LNCAP (cell line): ENCODE data around the gene MIPOL1.

Experiments used
- TF ChIP-seq, protein P1 (sequence below): fragments of 450-650 bp; IDR thresholded peaks from 2 replicates; pipeline ENCODE4 v1.5.1; 2017; ENCODE audit warnings: mild to moderate bottlenecking

The MIPOL1 gene

GRCh38 chr14:37198907-37199306 is 1.2 kb downstream of the MIPOL1 start:
- TF ChIP-seq, protein P1, sequence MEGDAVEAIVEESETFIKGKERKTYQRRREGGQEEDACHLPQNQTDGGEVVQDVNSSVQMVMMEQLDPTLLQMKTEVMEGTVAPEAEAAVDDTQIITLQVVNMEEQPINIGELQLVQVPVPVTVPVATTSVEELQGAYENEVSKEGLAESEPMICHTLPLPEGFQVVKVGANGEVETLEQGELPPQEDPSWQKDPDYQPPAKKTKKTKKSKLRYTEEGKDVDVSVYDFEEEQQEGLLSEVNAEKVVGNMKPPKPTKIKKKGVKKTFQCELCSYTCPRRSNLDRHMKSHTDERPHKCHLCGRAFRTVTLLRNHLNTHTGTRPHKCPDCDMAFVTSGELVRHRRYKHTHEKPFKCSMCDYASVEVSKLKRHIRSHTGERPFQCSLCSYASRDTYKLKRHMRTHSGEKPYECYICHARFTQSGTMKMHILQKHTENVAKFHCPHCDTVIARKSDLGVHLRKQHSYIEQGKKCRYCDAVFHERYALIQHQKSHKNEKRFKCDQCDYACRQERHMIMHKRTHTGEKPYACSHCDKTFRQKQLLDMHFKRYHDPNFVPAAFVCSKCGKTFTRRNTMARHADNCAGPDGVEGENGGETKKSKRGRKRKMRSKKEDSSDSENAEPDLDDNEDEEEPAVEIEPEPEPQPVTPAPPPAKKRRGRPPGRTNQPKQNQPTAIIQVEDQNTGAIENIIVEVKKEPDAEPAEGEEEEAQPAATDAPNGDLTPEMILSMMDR, result no peak

DNA sequence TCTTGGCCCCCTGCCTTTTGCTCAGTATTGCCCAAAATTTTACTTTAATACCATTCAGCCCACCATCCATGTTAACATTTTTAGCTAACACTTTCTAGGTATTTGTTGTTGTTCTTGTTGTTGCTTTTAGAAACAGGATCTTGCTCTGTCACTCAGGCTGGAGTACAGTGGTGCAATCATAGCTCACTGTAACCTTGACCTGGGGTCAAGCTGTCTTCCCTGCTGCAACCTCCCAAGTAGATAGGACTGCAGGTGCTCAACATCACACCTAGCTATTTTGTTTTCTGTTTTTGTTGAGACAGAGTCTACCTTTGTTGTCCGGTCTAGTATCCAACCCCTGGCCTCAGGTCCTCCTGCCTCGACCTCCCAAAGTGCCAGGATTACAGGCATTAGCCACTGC is 4.0 kb downstream of the MIPOL1 start:
- TF ChIP-seq, protein P1, result no peak

DNA sequence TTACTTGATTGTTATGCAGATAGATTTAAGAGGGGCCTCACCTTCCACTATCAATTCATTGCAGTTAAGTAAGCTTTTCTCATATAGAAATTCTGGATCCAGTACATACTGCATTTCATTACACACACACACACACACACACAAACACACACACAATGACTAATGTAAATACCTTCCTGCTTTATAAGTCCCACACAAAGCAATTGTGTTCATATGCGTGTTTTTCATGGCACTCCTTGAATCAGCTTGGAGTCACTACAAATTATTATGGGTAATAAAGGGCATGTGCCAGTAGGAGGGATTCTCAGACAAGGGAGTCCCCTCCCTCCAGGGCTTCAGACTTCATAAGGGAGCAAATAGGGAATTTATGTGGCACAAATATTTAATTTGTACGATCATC is 4.5 kb downstream of the MIPOL1 start:
- TF ChIP-seq, protein P1, result no peak

GRCh38 chr14:37202812-37203211 is 5.1 kb downstream of the MIPOL1 start:
- TF ChIP-seq, protein P1, result no peak

DNA sequence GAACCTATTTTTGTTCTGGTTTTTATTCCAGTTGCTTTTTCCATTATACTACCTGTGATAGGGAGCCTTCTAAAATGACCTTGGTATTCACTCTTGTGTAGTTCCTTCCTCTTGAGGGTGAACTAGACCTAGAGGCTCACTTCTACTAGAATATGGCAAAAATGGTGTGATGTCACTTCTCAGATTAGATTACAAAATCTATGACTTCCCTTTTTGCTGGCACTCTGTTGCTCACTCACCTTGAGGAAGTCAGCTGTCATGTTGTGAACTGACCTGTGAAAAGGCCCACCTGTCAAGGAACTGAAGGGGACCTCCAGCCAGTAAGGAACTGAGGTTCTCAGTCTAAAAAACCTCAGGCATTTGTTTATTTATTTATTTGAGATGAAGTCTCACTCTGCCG is 5.7 kb downstream of the MIPOL1 start:
- TF ChIP-seq, protein P1, result no peak

GRCh38 chr14:37210448-37210847 is 12.7 kb downstream of the MIPOL1 start:
- TF ChIP-seq, protein P1, result no peak

- TF ChIP-seq, protein P1, result no peak
Observed at GRCh38 chr14:37213016-37213415, 15.3 kb downstream of the MIPOL1 start.

- TF ChIP-seq, protein P1, result no peak
Observed at GRCh38 chr14:37215345-37215744, 17.6 kb downstream of the MIPOL1 start.
